SK-N-SH (cell line): Measurements from ENCODE around the gene SUPT5H.

Experiments used
- CTCF ChIP-seq: fragments of 200-600 bp; sonication (generic); IDR thresholded peaks from 2 replicates; pipeline ENCODE4 v1.6.1; 2017; ENCODE audit warnings: antibody characterized with exemption, mild to moderate bottlenecking, moderate library complexity
- EP300 ChIP-seq, 2 experiments: IDR thresholded peaks; 2 replicates each; pipeline versions ENCODE4 v1.4.0 to v1.6.1; 2012; ENCODE audit warnings: borderline replicate concordance in 1 of 2, low read depth in 1 of 2, low read length in 1 of 2
- EZH2phosphoT487 ChIP-seq: fragments of 200-600 bp; sonication (generic); IDR thresholded peaks from 2 replicates; pipeline ENCODE4 v1.6.1; 2017; ENCODE audit warnings: low read depth, mixed run types, mild to moderate bottlenecking, antibody characterized with exemption, moderate library complexity, borderline replicate concordance
- IRF3 ChIP-seq: fragments of 150-350 bp; IDR thresholded peaks from 2 replicates; pipeline ENCODE4 v1.6.1; 2016; ENCODE audit warnings: mild to moderate bottlenecking, low read depth, low read length
- MAX ChIP-seq: IDR thresholded peaks from 2 replicates; pipeline ENCODE4 v1.4.0; 2012; ENCODE audit warnings: low read depth
- POLR2AphosphoS5 ChIP-seq: IDR thresholded peaks from 2 replicates; pipeline ENCODE4 v1.6.1; 2012; ENCODE audit warnings: low read depth, low read length
- SIN3A ChIP-seq: IDR thresholded peaks from 2 replicates; pipeline ENCODE4 v1.6.1; 2012; ENCODE audit warnings: low read depth, mild to moderate bottlenecking, low read length, moderate library complexity, borderline replicate concordance
- TCF12 ChIP-seq: IDR thresholded peaks from 2 replicates; pipeline ENCODE4 v1.4.0; 2012
- USF2 ChIP-seq: fragments of 150-350 bp; IDR thresholded peaks from 2 replicates; pipeline ENCODE4 v1.6.1; 2017; ENCODE audit warnings: antibody characterized with exemption, low read length, low read depth, borderline replicate concordance

DNA sequence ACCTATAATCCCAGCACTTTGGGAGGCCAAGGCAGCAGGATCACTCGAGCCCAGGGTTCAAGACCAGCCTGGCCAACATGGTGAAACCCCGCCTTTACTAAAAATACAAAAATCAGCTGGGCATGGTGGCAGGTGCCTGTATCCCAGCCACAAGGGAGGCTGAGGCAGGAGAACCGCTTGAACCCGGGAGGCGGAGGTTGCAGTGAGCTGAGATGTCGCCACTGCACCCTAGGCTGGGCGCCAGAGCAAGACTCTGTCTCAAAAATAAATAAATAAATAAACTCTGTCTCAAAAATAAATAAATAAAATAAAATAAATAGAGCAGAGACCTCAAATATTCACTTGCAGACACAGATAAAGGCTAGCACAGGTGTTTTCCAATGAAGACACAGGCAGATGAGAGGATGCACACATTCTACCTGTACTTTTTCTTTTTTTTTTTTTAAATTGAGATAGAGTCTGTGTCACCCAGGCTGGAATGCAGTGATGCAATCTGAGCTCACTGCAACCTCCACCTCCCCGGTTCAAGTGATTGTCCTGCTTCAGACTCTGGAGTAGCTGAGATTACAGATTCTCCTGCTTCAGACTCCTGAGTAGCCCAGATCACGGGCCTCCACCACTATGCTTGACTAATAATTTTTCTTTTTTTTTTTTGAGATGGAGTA lies 7.0 kb upstream of the SUPT5H start:
- no peak for TF ChIP-seq CTCF
- no peak for TF ChIP-seq MAX
- TF ChIP-seq IRF3, result no peak
- TF ChIP-seq EP300 (IDR thresholded peaks at IDR 0.05; ENCODE audit: borderline replicate concordance in 1 of 2, low read depth in 1 of 2, low read length in 1 of 2), result no peak
- no peak for TF ChIP-seq USF2
- no peak for TF ChIP-seq EZH2phosphoT487
- no peak for TF ChIP-seq POLR2AphosphoS5
- TF ChIP-seq SIN3A, result no peak
- no peak for TF ChIP-seq TCF12
